Parathyroid adenoma (tissue), 2 donors: ENCODE results near the gene CFP.

ENCODE experiments used
- H2AFZ ChIP-seq: fragments of 300-600 bp; sonication (generic); one replicate; pipeline ENCODE4 v1.7.0; 2017; ENCODE audit warnings: antibody characterized with exemption, mild to moderate bottlenecking
- H3K27ac ChIP-seq: fragments of 300-600 bp; sonication (generic); one replicate; pipeline ENCODE4 v1.7.0; 2017
- H3K27me3 ChIP-seq: fragments of 300-600 bp; sonication (generic); one replicate; pipeline ENCODE4 v1.7.0; 2017; ENCODE audit warnings: low read length; ENCODE audit not compliant: control insufficient read depth, insufficient read depth
- H3K36me3 ChIP-seq: fragments of 300-600 bp; sonication (generic); one replicate; pipeline ENCODE4 v1.7.0; 2017; ENCODE audit warnings: low read length; ENCODE audit not compliant: control insufficient read depth, insufficient read depth
- H3K4me1 ChIP-seq: fragments of 300-600 bp; sonication (generic); one replicate; pipeline ENCODE4 v1.7.0; 2017; ENCODE audit warnings: control low read depth
- H3K4me2 ChIP-seq: fragments of 300-600 bp; sonication (generic); one replicate; pipeline ENCODE4 v1.7.0; 2017; ENCODE audit warnings: low read length
- H3K4me3 ChIP-seq: fragments of 300-600 bp; sonication (generic); one replicate; pipeline ENCODE4 v1.7.0; 2017; ENCODE audit warnings: low read depth, low read length
- H3K79me2 ChIP-seq: fragments of 300-600 bp; sonication (generic); one replicate; pipeline ENCODE4 v1.7.0; 2017; ENCODE audit warnings: control low read depth
- H3K9ac ChIP-seq: fragments of 300-600 bp; sonication (generic); one replicate; pipeline ENCODE4 v1.7.0; 2017; ENCODE audit warnings: mild to moderate bottlenecking
- H3K9me3 ChIP-seq: fragments of 300-600 bp; sonication (generic); one replicate; pipeline ENCODE4 v1.7.0; 2017; ENCODE audit warnings: low read length; ENCODE audit not compliant: control insufficient read depth
- TF ChIP-seq, protein P1 (sequence below): fragments of 300-600 bp; sonication (generic); IDR thresholded peaks from one replicate; pipeline ENCODE4 v1.7.0; 2017; ENCODE audit warnings: antibody characterized with exemption, mild to moderate bottlenecking
- donor health status: primary hyperparathyroidism.

CFP gene

DNA sequence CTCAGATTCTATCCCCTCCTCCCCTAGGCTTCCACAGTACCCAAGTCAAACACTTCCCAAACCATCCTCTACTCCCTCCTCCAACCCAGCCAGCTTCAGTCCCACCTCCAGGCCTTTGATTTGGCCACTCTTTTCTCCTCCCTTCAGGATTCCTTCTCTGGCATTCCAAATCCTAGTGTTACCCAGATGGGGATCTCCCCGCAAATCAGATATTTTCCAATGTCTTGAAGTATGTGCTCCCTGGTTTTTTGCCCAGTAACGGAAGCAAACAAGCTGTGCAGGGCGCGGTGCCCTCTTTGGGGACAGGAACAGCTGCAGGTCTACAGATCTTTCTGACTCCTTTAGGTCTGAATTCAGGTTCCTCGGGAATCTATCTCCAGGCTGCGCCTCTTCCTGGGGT is 7.9 kb downstream of the CFP start:
- H2AFZ ChIP-seq: no peak overlapping the region
- no peaks in the 10 kb centered on the region for H3K4me1 ChIP-seq
- H3K9ac ChIP-seq: no peak overlapping the region
- no peaks in the 10 kb centered on the region for H3K9me3 ChIP-seq
- no peak overlapping the region for H3K4me2 ChIP-seq
- no peaks in the 10 kb centered on the region for H3K27me3 ChIP-seq
- no peak overlapping the region for H3K4me3 ChIP-seq
- no peaks in the 10 kb centered on the region for H3K79me2 ChIP-seq
- H3K36me3 ChIP-seq: no peaks in the 10 kb centered on the region
- TF ChIP-seq, protein P1, sequence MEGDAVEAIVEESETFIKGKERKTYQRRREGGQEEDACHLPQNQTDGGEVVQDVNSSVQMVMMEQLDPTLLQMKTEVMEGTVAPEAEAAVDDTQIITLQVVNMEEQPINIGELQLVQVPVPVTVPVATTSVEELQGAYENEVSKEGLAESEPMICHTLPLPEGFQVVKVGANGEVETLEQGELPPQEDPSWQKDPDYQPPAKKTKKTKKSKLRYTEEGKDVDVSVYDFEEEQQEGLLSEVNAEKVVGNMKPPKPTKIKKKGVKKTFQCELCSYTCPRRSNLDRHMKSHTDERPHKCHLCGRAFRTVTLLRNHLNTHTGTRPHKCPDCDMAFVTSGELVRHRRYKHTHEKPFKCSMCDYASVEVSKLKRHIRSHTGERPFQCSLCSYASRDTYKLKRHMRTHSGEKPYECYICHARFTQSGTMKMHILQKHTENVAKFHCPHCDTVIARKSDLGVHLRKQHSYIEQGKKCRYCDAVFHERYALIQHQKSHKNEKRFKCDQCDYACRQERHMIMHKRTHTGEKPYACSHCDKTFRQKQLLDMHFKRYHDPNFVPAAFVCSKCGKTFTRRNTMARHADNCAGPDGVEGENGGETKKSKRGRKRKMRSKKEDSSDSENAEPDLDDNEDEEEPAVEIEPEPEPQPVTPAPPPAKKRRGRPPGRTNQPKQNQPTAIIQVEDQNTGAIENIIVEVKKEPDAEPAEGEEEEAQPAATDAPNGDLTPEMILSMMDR: no peak
- no peak overlapping the region for H3K27ac ChIP-seq

- Histone ChIP-seq H2AFZ (peak overlapping the region; percentile 82), H3K27ac (peak overlapping the region; percentile 44), H3K4me2 (no peak overlapping the region), H3K9ac (no peak overlapping the region), H3K9me3 (no peaks in the 10 kb centered on the region), H3K36me3 (no peaks in the 10 kb centered on the region), H3K27me3 (no peaks in the 10 kb centered on the region), H3K4me3 (no peak overlapping the region), H3K79me2 (no peaks in the 10 kb centered on the region), H3K4me1 (no peaks in the 10 kb centered on the region)
- TF ChIP-seq, protein P1: no peak
Measured at GRCh38 chrX:47620303-47620685, 9.4 kb downstream of the CFP start.

DNA sequence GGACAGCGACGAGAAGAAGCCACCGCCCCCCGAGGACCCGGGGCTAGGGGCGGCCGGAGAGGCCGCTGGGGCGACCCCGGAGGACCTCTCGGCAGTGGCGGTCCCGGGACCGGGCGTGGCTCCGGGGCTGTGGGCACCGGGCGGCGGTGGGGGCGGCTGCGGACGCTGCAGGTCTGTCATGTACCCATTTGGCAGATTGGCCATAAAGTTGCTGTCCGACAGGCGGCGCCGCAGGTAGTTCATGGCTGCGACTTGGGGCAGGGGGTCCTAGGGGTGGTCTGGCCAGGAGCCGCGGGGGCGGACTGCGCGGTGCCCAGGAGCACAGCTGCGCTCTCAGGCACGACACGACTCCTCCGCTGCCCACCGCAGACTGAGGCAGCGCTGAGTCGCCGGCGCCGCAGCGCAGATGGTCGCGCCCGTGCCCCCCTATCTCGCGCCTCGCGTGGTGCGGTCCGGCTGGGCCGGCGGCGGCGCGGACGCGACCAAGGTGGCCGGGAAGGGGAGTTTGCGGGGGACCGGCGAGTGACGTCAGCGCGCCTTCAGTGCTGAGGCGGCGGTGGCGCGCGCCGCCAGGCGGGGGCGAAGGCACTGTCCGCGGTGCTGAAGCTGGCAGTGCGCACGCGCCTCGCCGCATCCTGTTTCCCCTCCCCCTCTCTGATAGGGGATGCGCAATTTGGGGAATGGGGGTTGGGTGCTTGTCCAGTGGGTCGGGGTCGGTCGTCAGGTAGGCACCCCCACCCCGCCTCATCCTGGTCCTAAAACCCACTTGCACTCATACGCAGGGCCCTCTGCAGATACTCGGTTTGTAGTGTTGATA is 10.0 kb downstream of the CFP start, which contains the start of gene SYN1:
Gene SYN1, minus strand, starts transcription at position 372 of the 817 bp plus-strand sequence. Its CDS starts 129 bp downstream, at position 243.
- H3K9ac ChIP-seq: peak within 1 kb of the TSS; percentile 46
- H3K27me3 ChIP-seq: no peaks in the 10 kb centered on the region
- TF ChIP-seq, protein P1: peak; percentile 45
- no peaks in the 10 kb centered on the region for H3K36me3 ChIP-seq
- H2AFZ ChIP-seq: peak within 1 kb of the TSS; percentile 82
- peak within 1 kb of the TSS; percentile 34 for H3K4me3 ChIP-seq
- no peaks in the 10 kb centered on the region for H3K79me2 ChIP-seq
- peak within 1 kb of the TSS; percentile 44 for H3K27ac ChIP-seq
- no peaks in the 10 kb centered on the region for H3K4me1 ChIP-seq
- no peaks in the 10 kb centered on the region for H3K9me3 ChIP-seq
- peak within 1 kb of the TSS; percentile 51 for H3K4me2 ChIP-seq

- TF ChIP-seq, protein P1: no peak
- Histone ChIP-seq H3K4me3 (no peak overlapping the region), H3K9ac (peak overlapping the region; percentile 46), H3K36me3 (no peaks in the 10 kb centered on the region), H3K4me1 (no peaks in the 10 kb centered on the region), H3K27me3 (no peaks in the 10 kb centered on the region), H3K27ac (no peak overlapping the region), H2AFZ (peak overlapping the region; percentile 82), H3K79me2 (no peaks in the 10 kb centered on the region), H3K9me3 (no peaks in the 10 kb centered on the region), H3K4me2 (no peak overlapping the region)
Measured at GRCh38 chrX:47618923-47619485, 10.7 kb downstream of the CFP start.
